MM.1S (cell line): ENCODE data around the gene NDUFS3.

Experiments
- DNase-seq: peaks from one replicate; pipeline ENCODE4 v3.0.0-alpha.2; 2015
- H2AFZ ChIP-seq: fragments of 300-600 bp; sonication (generic); 2 replicates; pipeline ENCODE4 v1.6.0; 2016; ENCODE audit warnings: antibody characterized with exemption, low read length
- H3F3A ChIP-seq: fragments of 300-600 bp; sonication (generic); 2 replicates; pipeline ENCODE4 v1.6.1; 2016; ENCODE audit warnings: mild to moderate bottlenecking, antibody characterized with exemption, low read length, moderate library complexity, mixed read lengths; ENCODE audit not compliant: insufficient read depth
- H3K27ac ChIP-seq: fragments of 300-600 bp; sonication (generic); 2 replicates; pipeline ENCODE4 v1.5.1; 2016; ENCODE audit warnings: mild to moderate bottlenecking, low read length
- H3K27me3 ChIP-seq: fragments of 300-600 bp; sonication (generic); replicated peaks from 2 replicates; pipeline ENCODE4 v1.6.0; 2016; ENCODE audit warnings: low read length; ENCODE audit not compliant: insufficient read depth
- H3K36me3 ChIP-seq: fragments of 300-600 bp; sonication (generic); replicated peaks from 2 replicates; pipeline ENCODE4 v1.6.1; 2016; ENCODE audit warnings: mild to moderate bottlenecking, low read length, mixed read lengths; ENCODE audit not compliant: insufficient read depth
- H3K4me1 ChIP-seq: fragments of 300-600 bp; sonication (generic); 2 replicates; pipeline ENCODE4 v1.6.1; 2016; ENCODE audit warnings: low read length, mixed read lengths
- H3K4me2 ChIP-seq: fragments of 300-600 bp; sonication (generic); 2 replicates; pipeline ENCODE4 v1.6.0; 2016; ENCODE audit warnings: low read depth, low read length
- H3K4me3 ChIP-seq: fragments of 300-600 bp; sonication (generic); 2 replicates; pipeline ENCODE4 v1.5.1; 2016; ENCODE audit warnings: low read length, mixed read lengths
- H3K79me2 ChIP-seq: fragments of 300-600 bp; sonication (generic); 2 replicates; pipeline ENCODE4 v1.6.1; 2016; ENCODE audit warnings: mixed run types, low read length, mixed read lengths
- H3K9ac ChIP-seq: fragments of 300-600 bp; sonication (generic); 2 replicates; pipeline ENCODE4 v1.6.1; 2016; ENCODE audit warnings: low read length, mixed read lengths
- H3K9me2 ChIP-seq: fragments of 300-600 bp; sonication (generic); replicated peaks from 2 replicates; pipeline ENCODE4 v1.6.1; 2016; ENCODE audit warnings: mild to moderate bottlenecking, low read length, mixed read lengths; ENCODE audit not compliant: insufficient read depth
- H3K9me3 ChIP-seq: fragments of 300-600 bp; sonication (generic); replicated peaks from 2 replicates; pipeline ENCODE4 v1.6.1; 2016; ENCODE audit warnings: mild to moderate bottlenecking, low read length, mixed read lengths; ENCODE audit not compliant: insufficient read depth
- H4K20me1 ChIP-seq: fragments of 300-600 bp; sonication (generic); 2 replicates; pipeline ENCODE4 v1.6.1; 2016; ENCODE audit warnings: mild to moderate bottlenecking, low read length, moderate library complexity, mixed read lengths; ENCODE audit not compliant: insufficient read depth
- EZH2 ChIP-seq: fragments of 300-600 bp; sonication (generic); optimal IDR thresholded peaks from 2 replicates; pipeline ENCODE3; 2017; ENCODE audit warnings: low read depth, mild to moderate bottlenecking, antibody characterized with exemption, low read length, mixed read lengths
- EZH2phosphoT487 ChIP-seq: fragments of 300-600 bp; sonication (generic); IDR thresholded peaks from 2 replicates; pipeline ENCODE4 v1.6.1; 2018; ENCODE audit warnings: antibody characterized with exemption, low read length
- TF ChIP-seq, protein P1 (sequence below): fragments of 300-600 bp; sonication (generic); IDR thresholded peaks from 2 replicates; pipeline ENCODE4 v1.5.1; 2016; ENCODE audit warnings: antibody characterized with exemption, low read length, mixed read lengths

Gene NDUFS3

DNA sequence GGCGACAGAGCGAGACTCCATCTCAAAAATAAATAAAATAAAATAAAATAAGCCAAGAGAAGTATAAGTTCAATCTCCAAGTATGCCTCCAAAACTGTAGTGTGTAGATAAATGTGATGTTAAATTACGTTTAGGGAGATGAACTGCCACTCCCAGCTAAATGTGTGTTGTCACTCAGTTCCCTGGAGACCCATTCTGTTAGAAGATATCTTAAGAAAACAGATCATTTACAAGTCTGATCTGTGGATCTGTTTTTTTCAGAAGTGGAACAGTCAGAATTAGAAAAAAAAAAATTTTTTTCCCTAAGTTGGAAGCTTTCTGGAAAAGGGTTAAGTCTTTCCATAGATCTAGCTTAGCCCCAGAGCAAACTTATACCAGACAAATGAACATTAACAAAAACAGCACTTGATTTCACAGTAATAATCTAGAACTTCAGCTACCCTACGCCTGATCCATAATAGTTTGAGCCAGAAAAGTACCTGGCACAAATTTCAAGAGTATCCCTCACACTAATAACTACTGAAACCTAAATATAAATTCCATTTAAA is 44.1 kb upstream of the NDUFS3 start:
- Histone ChIP-seq H3K9me3 (no peaks in the 10 kb centered on the region), H3K27me3 (no peaks in the 10 kb centered on the region), H3F3A (no peaks in the 10 kb centered on the region), H3K4me2 (no peak overlapping the region), H3K4me3 (no peak overlapping the region), H3K79me2 (peaks cover 100% of the 10 kb centered on the region), H3K27ac (no peak overlapping the region), H4K20me1 (peaks cover 29% of the 10 kb centered on the region; the same call in 1 of the 2 replicates), H3K36me3 (no peaks in the 10 kb centered on the region), H3K9ac (no peak overlapping the region), H2AFZ (no peak overlapping the region), H3K9me2 (no peaks in the 10 kb centered on the region), H3K4me1 (no peaks in the 10 kb centered on the region)
- DNase-seq, result no peak
- TF ChIP-seq EZH2 (no peak), EZH2phosphoT487 (no peak)
- TF ChIP-seq, protein P1, sequence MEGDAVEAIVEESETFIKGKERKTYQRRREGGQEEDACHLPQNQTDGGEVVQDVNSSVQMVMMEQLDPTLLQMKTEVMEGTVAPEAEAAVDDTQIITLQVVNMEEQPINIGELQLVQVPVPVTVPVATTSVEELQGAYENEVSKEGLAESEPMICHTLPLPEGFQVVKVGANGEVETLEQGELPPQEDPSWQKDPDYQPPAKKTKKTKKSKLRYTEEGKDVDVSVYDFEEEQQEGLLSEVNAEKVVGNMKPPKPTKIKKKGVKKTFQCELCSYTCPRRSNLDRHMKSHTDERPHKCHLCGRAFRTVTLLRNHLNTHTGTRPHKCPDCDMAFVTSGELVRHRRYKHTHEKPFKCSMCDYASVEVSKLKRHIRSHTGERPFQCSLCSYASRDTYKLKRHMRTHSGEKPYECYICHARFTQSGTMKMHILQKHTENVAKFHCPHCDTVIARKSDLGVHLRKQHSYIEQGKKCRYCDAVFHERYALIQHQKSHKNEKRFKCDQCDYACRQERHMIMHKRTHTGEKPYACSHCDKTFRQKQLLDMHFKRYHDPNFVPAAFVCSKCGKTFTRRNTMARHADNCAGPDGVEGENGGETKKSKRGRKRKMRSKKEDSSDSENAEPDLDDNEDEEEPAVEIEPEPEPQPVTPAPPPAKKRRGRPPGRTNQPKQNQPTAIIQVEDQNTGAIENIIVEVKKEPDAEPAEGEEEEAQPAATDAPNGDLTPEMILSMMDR, result no peak

GRCh38 chr11:47536915-47537314 is 42.0 kb upstream of the NDUFS3 start:
- Histone ChIP-seq H3K36me3 (no peaks in the 10 kb centered on the region), H4K20me1 (peaks cover 34% of the 10 kb centered on the region), H3K79me2 (peaks cover 100% of the 10 kb centered on the region), H3K27me3 (no peaks in the 10 kb centered on the region), H3K4me1 (no peaks in the 10 kb centered on the region), H3K9me2 (no peaks in the 10 kb centered on the region), H3K4me3 (no peak overlapping the region), H3K27ac (no peak overlapping the region), H3F3A (no peaks in the 10 kb centered on the region), H3K4me2 (no peak overlapping the region), H3K9me3 (no peaks in the 10 kb centered on the region), H2AFZ (no peak overlapping the region), H3K9ac (no peak overlapping the region)
- TF ChIP-seq EZH2, result no peak
- TF ChIP-seq EZH2phosphoT487, result no peak
- TF ChIP-seq, protein P1, result no peak
- no peak for DNase-seq

DNA sequence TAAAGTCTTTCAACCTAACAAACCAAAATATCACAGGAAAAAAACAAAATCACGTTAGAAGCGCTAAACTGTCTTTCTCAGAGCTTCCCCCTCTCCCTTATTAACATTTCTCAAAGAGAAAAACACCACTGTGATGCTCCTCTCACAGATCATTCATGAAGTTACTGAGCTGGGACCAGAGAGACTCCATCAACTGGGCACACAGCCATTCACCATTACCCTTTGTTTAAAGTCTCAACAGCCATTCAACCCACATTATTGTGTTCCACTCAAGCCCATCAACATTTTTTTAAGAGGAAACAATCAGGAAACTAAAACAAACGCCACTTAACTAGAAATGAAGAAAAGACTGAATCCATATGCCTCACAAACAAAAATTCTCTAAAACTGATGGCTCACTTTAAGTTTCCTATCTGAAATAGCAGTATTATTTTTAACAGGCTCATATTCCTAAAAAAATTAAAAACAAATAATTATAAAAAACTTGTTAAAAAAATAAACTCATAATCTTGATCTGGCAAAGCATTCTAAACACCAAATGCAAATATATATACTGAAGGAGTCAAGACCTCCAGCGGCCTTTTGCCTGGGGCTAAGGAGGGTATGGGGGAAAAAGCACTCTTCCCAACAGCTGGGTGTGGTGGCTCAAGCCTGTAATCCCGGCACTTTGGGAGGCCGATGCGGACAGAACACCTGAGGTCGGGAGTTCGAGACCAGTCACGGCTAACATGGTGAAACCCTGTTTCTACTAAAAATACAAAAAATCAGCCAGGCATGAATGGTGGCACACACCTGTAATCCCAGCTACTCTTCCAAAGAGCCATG is 39.9 kb upstream of the NDUFS3 start:
- Histone ChIP-seq H3K9me2 (no peaks in the 10 kb centered on the region), H3K36me3 (no peaks in the 10 kb centered on the region), H3K9ac (no peak overlapping the region), H3K9me3 (no peaks in the 10 kb centered on the region), H3K27me3 (no peaks in the 10 kb centered on the region), H2AFZ (no peak overlapping the region), H3K27ac (no peak overlapping the region), H3K4me1 (no peaks in the 10 kb centered on the region), H3K4me2 (no peak overlapping the region), H3K79me2 (peaks cover 100% of the 10 kb centered on the region), H3F3A (no peaks in the 10 kb centered on the region), H4K20me1 (peaks cover 45% of the 10 kb centered on the region), H3K4me3 (no peak overlapping the region)
- no peak for DNase-seq
- TF ChIP-seq, protein P1, result no peak
- no peak for TF ChIP-seq EZH2
- TF ChIP-seq EZH2phosphoT487, result no peak
